ENCODE results near the gene TTC28.

Gene TTC28

GRCh38 chr22:27948569-27948968, 731.1 kb downstream of the TTC28 start:
- H3K36me3 ChIP-seq (ENCODE audit: control insufficient read depth in 2 of 2, insufficient read depth in 1 of 2, low read length in 2 of 2): no peaks in the 10 kb centered on the region
- ChIA-PET CTCF (interaction anchor here (0.6 to 2.8 kb wide), 2 partner anchors 68 to 820 kb away, joined by 3 to 16 read pairs; no protein-coding TSS in a partner anchor), POLR2A (interaction anchor here (1.4 kb wide), 1 partner anchor 29 kb away, joined by 5 read pairs; the partner anchor contains the start of gene PITPNB)
- H3K27ac ChIP-seq (ENCODE audit: extremely low read depth, low read depth, low read length): no peak overlapping the region
- peaks cover 2% of the 10 kb centered on the region for H3K4me1 ChIP-seq (ENCODE audit: control insufficient read depth, insufficient read depth, low read length)
- H3K4me3 ChIP-seq (ENCODE audit: low read depth, low read length): no peak overlapping the region
- TF ChIP-seq ZNF394 (tag by site-specific recombination; IDR thresholded peaks at IDR 0.05; ENCODE audit: borderline replicate concordance): no peak
- TF ChIP-seq ZNF37A (tag by site-specific recombination; IDR thresholded peaks at IDR 0.05): no peak
- no peak for TF ChIP-seq REPIN1 (tag by site-specific recombination; IDR thresholded peaks at IDR 0.05; ENCODE audit: low read depth)
- TF ChIP-seq PATZ1 (tag by site-specific recombination; IDR thresholded peaks at IDR 0.05): no peak
- TF ChIP-seq YY2 (tag by site-specific recombination; IDR thresholded peaks at IDR 0.05): no peak
- no peak for TF ChIP-seq ZNF670 (tag by site-specific recombination; IDR thresholded peaks at IDR 0.05; ENCODE audit: low read depth)
- no peak for TF ChIP-seq RBAK (tag by site-specific recombination; IDR thresholded peaks at IDR 0.05)
- TF ChIP-seq ZSCAN30 (tag by site-specific recombination; IDR thresholded peaks at IDR 0.05): no peak
- no peak for TF ChIP-seq ZNF146 (tag by site-specific recombination; IDR thresholded peaks at IDR 0.05)
- no peak for TF ChIP-seq ZNF530 (tag by site-specific recombination; IDR thresholded peaks at IDR 0.05; ENCODE audit: low read depth)
- TF ChIP-seq ZNF501 (tag by site-specific recombination; IDR thresholded peaks at IDR 0.05): no peak
- no peak for TF ChIP-seq ZNF473 (tag by site-specific recombination; IDR thresholded peaks at IDR 0.05)
- H3K9me3 ChIP-seq (ENCODE audit: control insufficient read depth, insufficient read depth, low read depth, low read length): no peaks in the 10 kb centered on the region

GRCh38 chr22:27947448-27947847, 732.2 kb downstream of the TTC28 start:
- ChIA-PET POLR2A (no interaction called here), CTCF (interaction anchor here (0.6 to 2.8 kb wide), 3 partner anchors 67 to 1058 kb away, joined by 5 to 16 read pairs (median 6); no protein-coding TSS in a partner anchor)
- no peak overlapping the region for H3K4me3 ChIP-seq (ENCODE audit: low read depth, low read length)
- H3K27ac ChIP-seq (ENCODE audit: extremely low read depth, low read depth, low read length): no peak overlapping the region
- H3K36me3 ChIP-seq (ENCODE audit: control insufficient read depth in 2 of 2, insufficient read depth in 1 of 2, low read length in 2 of 2): no peaks in the 10 kb centered on the region
- peaks cover 2% of the 10 kb centered on the region for H3K4me1 ChIP-seq (ENCODE audit: control insufficient read depth, insufficient read depth, low read length)
- TF ChIP-seq ZEB2 (tag by site-specific recombination; IDR thresholded peaks at IDR 0.05) (no peak), ZNF157 (tag by site-specific recombination; IDR thresholded peaks at IDR 0.05) (no peak), GLI4 (tag by site-specific recombination; IDR thresholded peaks at IDR 0.05) (no peak), SCRT1 (tag by site-specific recombination; IDR thresholded peaks at IDR 0.05; ENCODE audit: borderline replicate concordance) (no peak), SP3 (tag by site-specific recombination; IDR thresholded peaks at IDR 0.05) (no peak), IKZF3 (tag by site-specific recombination; IDR thresholded peaks at IDR 0.05) (no peak), ZNF175 (tag by site-specific recombination; IDR thresholded peaks at IDR 0.05) (no peak), ZBTB7A (tag by site-specific recombination; IDR thresholded peaks at IDR 0.05; ENCODE audit: low read depth) (no peak), ZNF221 (tag by site-specific recombination; IDR thresholded peaks at IDR 0.05; ENCODE audit: borderline replicate concordance) (no peak), ZNF837 (tag by site-specific recombination; IDR thresholded peaks at IDR 0.05) (no peak)
- H3K9me3 ChIP-seq (ENCODE audit: control insufficient read depth, insufficient read depth, low read depth, low read length): no peaks in the 10 kb centered on the region

- no peaks in the 10 kb centered on the region for H3K9me3 ChIP-seq (ENCODE audit: control insufficient read depth, insufficient read depth, low read depth, low read length)
- TF ChIP-seq MEIS1 (CRISPR knock-in tag; IDR thresholded peaks at IDR 0.05; ENCODE audit: borderline replicate concordance): no peak
- no peak for TF ChIP-seq ZNF555 (tag by site-specific recombination; conservative IDR thresholded peaks at IDR 0.05)
- no peak for TF ChIP-seq ZBTB6 (tag by site-specific recombination; IDR thresholded peaks at IDR 0.05)
- no peak for TF ChIP-seq CTCF (tag by site-specific recombination; IDR thresholded peaks at IDR 0.05)
- TF ChIP-seq ZNF121 (tag by site-specific recombination; IDR thresholded peaks at IDR 0.05): peak; percentile 66; the same call in 1 of the 2 replicates
- no peak for TF ChIP-seq ZNF19 (tag by site-specific recombination; IDR thresholded peaks at IDR 0.05; ENCODE audit: low read depth)
- no peaks in the 10 kb centered on the region; the same call in 1 of the 2 replicates for H3K4me1 ChIP-seq (ENCODE audit: control insufficient read depth, insufficient read depth, low read length)
- CTCF ChIA-PET: no interaction called here
- no peak overlapping the region for H3K27ac ChIP-seq (ENCODE audit: extremely low read depth, low read depth, low read length)
- POLR2A ChIA-PET: no interaction called here
- no peak overlapping the region for H3K4me3 ChIP-seq (ENCODE audit: low read depth, low read length)
- H3K36me3 ChIP-seq (ENCODE audit: control insufficient read depth in 2 of 2, insufficient read depth in 1 of 2, low read length in 2 of 2): no peaks in the 10 kb centered on the region
Observed at GRCh38 chr22:27941143-27941542, 738.5 kb downstream of the TTC28 start.

Data from HEK293 (cell line).